Stimulated activated CD8-positive, alpha-beta memory T cell treated with anti-CD3 and anti-CD28 coated beads, Interleukin-4, amount 100 ng/mL, for 24 hours (primary cell): ENCODE measurements around the gene ANKRD63.

Source experiments
- DNase-seq: peaks from one replicate; pipeline ENCODE4 v3.0.0-alpha.2; 2020; ENCODE audit warnings: low read depth

Gene ANKRD63

DNA sequence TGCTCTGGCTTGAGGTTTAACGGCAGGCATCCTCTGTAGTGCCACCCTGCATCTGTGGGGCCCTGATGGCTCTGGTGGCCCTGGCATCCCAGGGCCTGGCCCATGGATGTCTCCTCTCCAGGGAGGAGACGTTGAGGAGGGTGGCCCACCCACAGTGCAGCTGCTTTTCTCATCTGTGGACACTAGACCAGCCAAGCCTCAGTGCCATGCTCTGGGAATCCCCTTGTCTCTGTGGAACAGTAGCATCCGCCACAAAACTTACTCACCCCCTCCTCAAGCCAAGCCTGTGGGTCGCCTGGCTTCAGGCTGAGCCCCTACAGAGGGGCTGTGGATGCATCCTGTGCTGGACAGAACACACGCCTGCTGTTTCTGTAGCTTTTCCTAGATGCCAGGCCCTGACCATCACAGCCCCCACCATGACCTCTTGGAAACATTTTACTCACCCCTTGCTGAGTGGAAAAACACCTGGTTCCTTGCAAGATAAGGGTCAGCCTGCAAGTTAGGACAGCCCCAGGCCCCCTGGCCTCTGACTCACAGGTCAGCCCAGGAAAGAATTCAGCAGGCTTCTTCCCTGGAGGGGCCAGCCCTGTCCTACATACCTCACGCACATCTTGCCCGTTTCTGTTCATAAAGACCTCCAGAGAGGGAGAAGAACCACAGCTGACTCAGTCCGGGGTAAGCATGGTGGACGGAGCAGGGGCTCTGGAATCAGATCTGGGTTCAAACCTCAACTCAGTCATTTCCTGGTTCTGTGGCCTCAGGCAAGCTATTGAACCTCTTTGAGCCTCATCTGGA lies 25.0 kb downstream of the ANKRD63 start:
- no peak for DNase-seq

DNA sequence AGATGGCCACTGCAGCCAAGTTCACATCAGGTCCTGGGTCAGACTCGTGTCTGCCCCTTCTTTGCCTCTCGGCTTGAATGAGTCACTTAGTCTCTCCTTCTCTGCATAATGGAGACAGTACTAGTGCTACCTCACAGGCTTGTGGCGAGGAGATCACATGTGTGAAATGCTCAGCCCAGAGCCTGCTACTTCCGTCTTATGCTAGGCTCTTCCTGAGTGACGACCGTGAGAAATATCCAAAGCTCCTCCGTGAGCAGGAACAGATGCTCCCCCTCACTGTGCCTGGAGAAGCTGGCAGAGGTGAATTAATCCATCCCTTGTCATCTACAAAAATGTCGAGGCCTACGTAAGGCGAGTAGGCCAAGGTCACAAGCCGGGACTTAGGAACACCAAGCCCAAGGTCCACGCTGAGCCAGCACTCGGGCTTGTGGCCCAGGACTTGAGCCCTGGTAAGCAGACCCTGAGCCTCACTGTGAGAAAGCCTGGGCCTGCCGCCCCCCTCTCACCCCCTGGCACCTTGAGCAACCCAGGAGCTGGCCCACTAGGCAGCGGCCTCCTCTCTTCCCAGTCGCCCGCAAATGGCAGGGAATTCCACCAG lies 26.1 kb downstream of the ANKRD63 start:
- no peak for DNase-seq

DNA sequence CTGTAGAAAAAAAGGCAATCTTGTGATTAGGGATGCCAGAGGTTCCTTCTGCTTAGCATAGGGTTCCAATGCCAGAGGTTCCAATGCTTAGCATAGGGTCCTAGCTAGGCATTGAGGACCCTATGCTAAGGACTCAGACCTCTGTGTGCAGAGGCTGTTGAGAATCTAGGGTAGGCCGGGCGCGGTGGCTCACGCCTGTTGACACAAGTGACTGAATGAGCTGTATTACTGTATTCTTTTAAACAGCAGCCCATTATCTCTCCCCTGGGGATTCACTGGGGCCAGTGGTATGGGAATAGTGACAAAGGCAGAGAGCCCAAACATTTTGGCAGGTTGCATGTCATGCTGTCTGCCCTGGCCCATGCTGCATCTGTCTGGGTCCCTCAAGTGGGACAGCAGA lies 27.8 kb downstream of the ANKRD63 start:
- DNase-seq = no peak

DNA sequence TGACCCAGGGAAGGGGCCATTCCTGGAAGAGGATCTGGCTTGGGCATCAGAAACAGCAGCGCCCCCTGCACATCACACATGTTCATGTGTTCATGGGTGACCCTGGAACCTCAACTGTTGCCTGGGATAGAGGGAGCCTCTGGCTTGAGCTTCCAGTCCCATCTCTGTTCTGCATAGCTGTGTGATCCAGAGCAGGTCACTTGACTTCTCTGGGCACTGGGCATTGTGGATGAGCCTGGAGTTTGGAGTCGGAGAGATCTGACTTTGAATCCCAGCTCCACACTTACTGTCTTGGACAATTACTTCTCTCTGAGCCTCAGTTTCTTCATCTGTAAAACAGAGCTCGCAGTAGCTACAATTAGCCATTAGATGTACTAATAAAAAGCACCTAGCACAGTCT lies 28.4 kb downstream of the ANKRD63 start:
- DNase-seq = no peak

DNA sequence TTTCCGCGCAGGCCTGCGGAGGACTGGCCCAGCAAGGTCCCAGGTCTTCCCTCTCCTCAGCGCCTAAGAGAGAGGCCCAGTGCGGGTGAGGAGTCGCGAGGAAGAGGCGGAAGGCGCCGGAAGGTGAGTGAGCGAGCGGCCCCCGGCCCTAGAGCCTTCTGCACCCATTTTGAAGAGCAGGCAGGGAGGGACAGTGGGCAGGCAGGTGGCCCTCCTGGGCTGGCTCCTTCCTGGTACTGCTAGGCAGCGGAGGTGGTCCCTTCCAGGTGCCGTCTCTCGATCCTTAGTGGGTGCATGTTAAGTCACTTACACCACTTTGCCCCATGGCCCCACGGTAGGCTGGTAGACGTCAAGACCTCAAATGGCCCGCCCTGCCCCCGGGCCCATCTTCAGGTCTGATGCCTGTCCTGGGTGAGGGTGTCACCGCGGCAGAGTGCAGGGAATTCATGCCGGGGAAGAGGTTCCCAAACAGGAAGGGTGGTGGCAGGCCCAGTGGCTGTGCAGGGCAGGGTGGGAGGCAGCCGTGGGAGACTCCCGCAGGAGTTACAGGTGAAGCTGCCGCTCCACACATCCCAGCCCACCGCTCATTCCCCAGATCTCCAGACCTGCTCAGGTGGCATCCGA lies 29.6 kb downstream of the ANKRD63 start:
- no peak for DNase-seq

DNA sequence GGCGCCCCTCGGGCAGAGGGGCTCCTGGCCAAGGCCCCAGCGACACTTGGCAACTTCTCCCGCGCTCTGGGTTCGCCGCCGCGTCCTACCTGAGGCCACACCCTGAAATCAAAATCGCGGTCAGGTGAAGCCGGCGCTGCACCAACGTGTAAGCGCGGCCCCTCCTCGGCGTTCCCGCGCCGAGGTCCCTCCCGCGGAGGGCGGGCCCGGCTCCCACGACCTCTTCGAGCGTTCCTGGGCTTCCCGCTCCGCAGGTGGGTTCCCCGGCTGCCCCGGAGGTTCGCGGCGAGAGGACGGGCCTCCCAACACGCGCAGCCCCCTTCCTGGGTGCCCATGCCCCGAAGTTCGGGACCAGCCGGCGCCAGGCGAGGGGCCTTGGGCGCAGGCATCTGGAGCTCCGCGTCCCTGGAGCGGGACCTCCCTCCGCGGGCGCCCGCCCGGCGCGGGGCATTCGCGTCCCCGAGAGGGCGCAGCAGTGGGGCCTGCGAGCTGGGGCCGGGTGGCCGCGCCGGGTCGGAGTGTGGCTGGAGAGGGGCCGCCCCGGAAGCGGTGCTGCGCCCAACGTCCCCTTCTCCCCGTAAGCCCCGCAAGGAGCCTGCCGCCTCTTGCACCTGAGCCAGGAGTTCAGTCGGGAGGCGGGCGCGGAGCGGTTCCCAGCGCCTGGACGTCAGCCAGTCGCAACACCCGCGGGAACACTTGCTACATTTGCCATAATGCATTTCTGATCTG lies 30.3 kb downstream of the ANKRD63 start:
- DNase-seq = no peak

DNA sequence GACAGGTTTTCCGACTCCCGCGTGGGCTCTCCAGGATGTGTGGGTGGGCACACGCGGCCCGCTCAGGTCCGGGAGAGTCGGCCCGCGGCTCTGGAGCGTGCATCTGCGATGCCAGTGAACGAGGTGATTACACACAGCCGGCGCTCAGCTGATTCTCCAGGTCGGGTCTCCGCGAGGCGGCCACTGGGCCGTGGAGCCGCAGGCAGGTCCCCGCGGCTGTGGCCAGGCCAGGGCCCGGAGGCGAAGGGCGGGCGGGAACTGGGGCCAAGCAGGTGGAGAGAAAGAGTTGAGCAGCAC lies 30.8 kb downstream of the ANKRD63 start:
- DNase-seq = no peak

DNA sequence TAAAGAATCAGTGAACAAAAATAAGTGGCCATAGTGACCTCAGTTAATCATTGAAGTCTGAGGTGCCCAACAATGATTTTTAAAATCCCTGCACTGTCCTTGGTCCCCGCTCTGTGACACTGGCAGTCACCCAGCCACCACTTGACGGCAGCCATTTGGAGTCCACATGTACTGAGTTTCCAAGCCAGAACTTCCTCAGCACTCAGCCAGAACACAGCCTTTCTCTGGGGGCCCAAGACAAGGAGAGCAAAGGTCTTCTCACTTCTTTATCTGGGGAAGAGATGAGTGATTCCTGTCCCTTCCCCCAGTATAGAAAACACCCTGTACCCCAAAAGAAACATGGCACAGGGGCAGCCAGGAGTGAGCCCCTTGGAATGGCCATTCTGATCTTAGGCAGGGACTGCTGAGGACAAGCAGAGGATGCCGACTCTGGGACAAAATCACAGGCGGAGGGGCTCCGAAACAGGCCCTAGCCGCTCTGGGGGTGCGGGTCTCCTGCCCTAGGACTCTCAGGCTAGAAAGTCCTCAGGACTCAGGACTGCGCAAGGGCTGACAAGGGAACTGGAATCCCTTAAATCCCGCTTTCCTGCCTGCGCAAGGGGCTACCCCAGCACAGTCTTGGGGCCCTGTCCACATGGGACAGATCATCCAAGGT lies 31.3 kb downstream of the ANKRD63 start:
- no peak for DNase-seq

DNA sequence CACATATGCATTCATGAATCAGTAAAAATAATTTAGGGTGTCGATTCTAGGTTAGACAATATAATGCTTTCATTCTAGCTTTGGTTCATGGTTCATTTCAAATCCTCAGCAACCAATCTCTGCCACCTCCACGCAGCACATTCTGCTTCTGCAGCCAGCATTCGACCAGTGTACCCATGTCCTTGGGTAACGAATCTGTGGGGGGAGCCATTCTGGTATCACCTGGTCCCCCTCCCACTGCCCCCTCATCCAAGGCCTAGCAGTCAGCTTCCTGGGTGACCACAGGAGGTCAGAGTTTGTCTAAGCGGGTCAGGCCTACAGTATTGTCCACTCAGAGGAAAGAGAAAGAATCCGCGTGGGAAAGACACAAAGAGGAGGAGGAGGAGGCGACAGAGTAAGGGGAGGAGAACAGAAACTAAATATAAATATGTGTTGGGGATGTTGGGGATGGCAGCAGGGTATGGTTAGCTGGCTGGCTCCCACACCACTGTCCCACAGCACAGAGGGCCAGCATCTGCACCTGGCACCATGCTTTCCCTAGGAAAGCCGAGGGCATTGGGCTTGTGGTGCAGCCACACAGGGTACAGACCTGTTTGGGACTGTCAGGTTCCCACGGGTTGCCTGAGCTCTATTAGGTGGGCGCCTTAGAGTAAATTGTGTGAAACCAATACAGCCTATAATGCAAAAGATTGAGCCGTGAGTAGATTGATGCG lies 31.9 kb downstream of the ANKRD63 start:
- DNase-seq = no peak

DNA sequence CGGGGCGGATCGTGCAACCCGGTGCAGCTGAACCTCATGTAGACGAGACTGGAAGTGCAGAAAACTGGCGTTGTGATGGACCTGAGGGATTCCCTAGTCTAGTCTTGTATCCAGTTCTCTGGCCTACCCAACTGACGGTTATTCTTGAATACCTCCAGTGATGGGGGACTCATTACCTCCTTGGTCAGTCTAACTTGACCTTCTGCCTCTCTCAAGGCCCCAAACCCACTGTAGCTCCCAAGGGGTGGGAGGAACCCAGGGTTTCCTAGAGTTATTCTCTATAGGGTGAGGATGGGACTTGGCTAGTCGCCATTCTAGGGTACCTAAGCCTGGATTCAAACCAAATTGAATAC lies 32.6 kb downstream of the ANKRD63 start:
- DNase-seq = no peak

DNA sequence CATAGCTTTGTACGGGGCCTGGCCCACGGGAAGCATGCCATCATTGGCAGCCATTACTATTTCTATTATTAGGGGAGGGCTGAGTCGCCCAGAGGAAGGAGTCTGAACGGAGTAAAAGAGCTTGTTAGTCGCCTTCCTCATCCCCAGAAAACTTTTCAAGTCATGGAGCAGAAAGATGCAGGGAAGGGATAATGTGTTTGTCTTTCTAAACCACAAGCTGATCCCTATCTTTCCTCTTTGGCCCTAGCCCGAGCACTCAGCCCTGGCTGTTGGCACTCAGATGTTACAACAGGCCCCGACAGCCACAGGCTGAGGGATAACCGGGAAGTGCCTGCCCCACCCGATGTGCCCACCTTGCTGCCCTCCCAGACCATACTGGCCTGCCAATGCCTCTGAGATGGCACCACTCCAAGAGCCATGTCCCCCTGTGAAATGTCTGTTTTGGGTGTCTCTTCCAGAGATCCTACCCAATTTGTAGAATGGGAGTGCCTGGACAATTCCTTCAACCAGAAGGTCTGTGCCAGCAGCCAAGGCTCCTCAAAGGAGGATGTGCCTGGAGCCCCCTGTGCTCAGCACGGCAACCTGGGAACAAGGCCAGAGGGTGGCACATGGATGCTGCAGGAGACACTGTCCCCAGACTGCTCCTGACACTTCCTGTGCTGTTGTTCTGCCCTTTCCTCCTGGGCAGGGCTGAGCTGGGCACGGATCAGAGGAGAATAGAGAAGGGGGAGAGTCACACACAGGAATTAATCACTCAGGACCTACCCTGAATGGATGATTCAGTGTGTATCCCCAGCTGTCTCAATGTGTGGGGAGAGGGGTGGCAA lies 33.2 kb downstream of the ANKRD63 start:
- no peak for DNase-seq

DNA sequence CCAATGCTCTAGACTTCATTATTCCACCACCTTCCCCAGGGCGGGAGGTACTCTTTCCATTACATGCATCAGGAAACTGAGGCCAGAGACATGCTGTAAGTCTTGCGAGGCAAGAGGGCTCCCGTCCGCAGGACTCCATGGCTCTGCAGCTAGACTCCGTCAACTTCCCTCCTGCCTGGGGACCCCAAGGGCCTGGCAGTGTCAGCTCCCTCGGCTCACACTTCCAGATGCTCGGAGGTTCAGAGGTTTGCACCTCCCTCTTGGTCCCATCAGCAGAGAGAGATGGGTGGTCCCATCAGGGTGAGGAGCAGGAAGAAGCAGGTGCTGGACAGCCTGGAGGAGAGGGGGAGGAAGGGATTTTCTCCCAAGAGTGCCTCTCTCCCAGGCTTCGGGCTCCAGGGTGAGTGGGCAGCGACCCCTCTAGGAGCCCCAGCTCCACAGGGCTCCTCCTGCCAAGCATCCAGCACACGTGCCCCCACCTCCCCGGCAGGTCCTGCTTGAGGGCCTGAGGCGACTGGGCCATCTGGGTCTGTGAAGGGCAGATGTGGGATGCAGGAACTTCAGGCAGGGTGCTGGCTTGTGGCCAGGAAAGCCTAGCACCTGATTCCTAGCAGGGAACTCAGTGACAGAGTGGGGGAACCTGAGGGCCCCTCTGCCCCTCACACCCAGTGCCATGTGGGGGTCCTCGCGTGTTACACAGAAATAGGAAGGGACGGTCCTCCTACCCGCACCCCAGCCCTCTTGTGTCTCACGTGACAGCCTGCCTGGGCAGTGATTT lies 34.7 kb downstream of the ANKRD63 start:
- DNase-seq = no peak

DNA sequence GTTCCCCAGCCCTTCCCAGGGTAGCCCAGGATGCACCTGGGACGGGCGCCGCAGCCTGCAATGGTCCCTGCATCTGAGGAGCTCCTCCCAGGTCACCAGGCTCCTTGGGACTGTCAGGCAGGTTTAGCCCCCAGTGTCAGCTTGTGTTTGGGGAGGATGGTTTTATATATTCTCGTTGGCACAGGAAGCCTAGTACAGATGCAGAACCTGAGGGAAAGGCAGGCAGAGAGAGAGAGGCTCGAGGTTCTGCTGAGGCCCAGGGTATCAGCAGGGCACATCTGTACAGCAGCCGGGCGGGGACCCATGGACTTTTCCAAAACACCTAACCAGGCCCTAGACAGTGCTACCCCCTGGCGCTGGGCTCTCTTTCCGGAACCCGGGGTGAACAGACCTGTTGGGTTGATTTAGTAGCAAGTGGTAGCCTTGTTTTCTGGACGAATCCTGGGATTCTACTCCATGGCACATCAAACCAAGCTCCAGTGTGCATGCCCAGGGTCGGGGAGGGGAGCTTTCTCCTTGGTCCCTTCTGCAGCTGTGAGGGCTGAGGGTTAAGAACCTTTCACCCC lies 35.4 kb downstream of the ANKRD63 start:
- no peak for DNase-seq

DNA sequence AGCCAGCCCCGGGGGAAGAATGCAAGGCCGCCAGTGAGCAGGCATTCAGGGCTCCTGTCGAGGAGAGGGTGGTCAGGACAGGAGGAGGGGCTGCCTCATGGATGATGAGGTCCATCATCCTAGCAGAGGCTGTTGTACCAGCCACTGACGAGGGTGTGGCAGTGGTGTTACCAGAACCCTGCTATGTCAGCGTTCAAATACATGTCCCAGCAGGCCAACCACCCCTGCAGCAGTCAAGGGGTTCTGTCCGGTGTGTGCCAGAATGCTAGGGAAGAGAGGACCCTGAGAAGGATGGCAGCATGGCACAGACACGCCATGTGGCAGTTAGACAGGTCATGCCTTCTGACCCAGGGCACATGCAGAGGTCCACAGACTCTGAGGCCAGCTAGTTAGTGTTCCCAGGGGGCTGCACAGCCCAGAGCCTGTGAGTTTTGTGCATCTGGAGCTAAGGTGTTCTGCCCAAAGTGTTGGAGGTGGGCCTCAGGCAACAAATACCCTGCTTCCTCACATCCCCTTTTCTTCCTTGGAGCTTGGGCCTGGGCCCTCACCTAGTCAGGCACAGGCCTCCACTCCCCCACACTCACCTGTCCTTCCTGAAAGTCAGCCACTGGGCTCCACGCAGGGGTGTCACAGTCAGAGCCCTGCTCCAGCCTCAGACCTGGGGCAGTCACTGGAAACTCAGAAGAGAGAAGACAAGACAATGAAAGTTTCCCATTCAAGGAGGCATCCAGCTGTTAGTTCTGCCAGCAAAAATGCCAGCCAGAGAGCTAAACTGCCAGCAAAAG lies 36.2 kb downstream of the ANKRD63 start:
- DNase-seq = no peak

DNA sequence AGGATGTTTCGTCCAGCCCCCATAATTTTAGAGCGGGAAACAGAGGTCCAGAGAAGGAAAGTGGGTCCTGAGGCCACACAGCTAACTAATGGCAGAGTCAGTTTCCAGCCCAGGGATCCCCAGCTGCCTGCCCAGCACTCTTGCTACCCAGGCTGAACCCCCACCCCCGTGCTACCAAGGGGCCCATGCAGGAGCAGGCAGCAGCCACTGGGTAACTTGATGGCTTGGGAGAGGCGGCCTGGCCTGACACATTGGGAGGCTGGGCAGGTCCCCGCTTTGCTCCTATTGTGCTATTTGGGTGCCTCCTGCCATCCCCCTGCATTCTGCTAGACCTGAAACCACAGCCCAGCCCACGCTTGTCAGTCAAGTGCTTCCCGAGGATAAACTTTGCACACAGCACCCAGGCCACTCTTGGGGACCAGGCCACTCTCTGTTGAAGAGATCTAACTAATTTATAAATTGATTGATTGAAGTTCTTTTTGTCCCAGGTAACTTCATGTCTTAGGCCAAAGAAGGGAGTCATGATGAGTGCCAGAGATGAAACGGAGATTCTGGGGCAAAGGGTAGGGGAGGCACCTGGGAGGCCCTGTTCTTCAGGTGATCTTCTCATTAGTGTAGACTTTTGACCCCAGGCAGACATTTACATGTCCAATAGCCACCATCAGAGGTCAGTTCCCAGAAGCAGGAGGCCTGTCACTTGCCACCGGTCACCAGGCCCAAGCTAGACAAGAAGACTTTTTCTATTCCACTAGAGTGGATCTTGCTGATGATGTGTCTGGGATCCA lies 37.0 kb downstream of the ANKRD63 start:
- no peak for DNase-seq

DNA sequence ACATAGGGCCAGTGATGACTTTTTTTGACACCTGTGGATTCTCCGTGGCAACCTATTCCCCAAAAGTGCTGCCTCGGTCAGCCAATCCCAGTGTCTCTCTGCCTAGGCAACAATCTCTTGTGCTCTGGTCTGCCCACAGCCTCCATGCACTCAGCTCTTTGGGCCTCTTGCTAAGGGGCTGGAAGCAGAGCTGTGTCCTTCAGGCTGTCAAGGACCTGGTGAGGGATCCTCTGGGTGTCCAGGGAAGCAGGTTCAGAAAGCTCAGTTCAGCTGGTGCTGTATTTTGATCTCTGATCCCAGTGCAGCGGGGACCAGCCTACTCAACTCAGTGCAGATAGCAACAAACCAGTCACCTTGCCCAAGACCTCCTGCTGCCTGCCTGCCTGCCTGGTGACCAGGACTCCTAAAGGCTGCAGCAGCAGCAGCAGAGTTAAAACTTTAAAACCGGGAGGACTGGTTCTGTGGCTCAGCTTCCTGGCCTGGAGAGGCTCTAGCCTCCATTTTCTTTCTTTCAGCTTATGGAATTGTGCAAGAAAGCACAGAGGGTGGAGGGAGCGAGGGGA lies 37.8 kb downstream of the ANKRD63 start:
- DNase-seq = no peak

DNA sequence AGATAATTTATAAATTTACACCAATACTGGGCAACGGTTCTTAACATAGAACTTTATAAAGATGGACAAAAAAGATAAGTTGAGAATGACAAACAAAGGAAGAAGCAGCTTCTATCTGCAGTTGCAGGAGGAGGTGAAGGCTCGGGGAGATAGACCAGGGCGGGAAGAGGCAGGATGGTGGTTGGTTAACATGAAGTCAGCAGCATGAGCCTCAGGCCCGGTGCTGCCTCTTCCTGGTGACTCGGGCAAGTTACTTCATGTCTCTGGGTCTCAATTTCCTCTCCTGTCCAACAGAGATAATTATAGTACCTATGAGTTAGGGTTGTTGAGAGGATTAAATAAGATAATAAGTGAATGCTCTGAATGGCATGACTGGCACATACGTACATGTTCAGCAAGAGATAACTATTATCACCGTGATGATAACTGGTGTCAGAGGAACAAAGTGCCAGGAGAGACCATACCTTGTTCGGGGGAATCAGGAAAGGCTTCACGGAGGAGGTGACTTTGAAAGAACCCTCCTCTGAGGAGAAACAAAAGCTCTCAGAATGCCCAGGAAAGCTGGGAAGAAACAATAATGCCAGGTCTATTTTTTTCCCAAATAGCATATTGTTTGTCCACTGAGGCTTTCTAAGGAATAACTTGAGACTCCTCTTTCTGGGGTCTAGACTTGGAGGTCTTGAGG lies 39.6 kb downstream of the ANKRD63 start:
- DNase-seq = no peak
